ENCODE data around the gene LPIN3. TPM values are rescaled to one million over a fixed set of nuclear protein-coding genes. Genes with fewer than 3 reads are reported as not detected.

Gene LPIN3
- total and polyA plus RNA-seq, 2 experiments from 2014 or later: 6.1 to 9.7 TPM

GRCh38 chr20:41408986-41409385 is 68.4 kb downstream of the LPIN3 start (continued):
- TF ChIP-seq ZNF462 (CRISPR knock-in tag; IDR thresholded peaks at IDR 0.05): no peak
- no peak for TF ChIP-seq ZNF331 (CRISPR knock-in tag; IDR thresholded peaks at IDR 0.05; ENCODE audit: low read depth)
- no peak for TF ChIP-seq JUNB (IDR thresholded peaks at IDR 0.05; ENCODE audit: unreplicated experiment)
- TF ChIP-seq CTCF (conservative IDR thresholded peaks at IDR 0.05; ENCODE audit: low read depth in 2 of 2): no peak
- TF ChIP-seq POLR2AphosphoS5 (IDR thresholded peaks at IDR 0.05; ENCODE audit: low read depth): no peak

Other genes starting within 250 kb of the LPIN3 start
- 174 and 206 TPM in 2 replicates for gene PLCG1, start 203.3 kb upstream of the LPIN3 start, total RNA-seq (2014; rRNA removed; shearing (Covaris generic))
- 23.8 and 27.4 TPM in 2 replicates for gene PLCG1, start 203.3 kb upstream of the LPIN3 start, polyA plus RNA-seq (2016; fragmentation: Nextera tagmentation; extraction: Ambion mirVana)
- gene ZHX3, start 23.1 kb upstream of the LPIN3 start, total RNA-seq (2014; rRNA removed; shearing (Covaris generic)): 2.8 and 5.3 TPM in 2 replicates
- 1.7 and 4.4 TPM in 2 replicates for gene ZHX3, start 23.1 kb upstream of the LPIN3 start, polyA plus RNA-seq (2016; fragmentation: Nextera tagmentation; extraction: Ambion mirVana)
- gene EMILIN3, start 26.0 kb downstream of the LPIN3 start, total RNA-seq (2014; rRNA removed; shearing (Covaris generic)): 6.3 and 6.6 TPM in 2 replicates
- 0.53 and 0.56 TPM in 2 replicates for gene EMILIN3, start 26.0 kb downstream of the LPIN3 start, polyA plus RNA-seq (2016; fragmentation: Nextera tagmentation; extraction: Ambion mirVana)